Measurements from ENCODE around the gene GSTA5.
"Not testable (repeated sequence)": the region's sequence is repeated elsewhere in the genome, so short reads cannot be mapped to it uniquely, and the experiment has no call there.

The GSTA5 gene

DNA sequence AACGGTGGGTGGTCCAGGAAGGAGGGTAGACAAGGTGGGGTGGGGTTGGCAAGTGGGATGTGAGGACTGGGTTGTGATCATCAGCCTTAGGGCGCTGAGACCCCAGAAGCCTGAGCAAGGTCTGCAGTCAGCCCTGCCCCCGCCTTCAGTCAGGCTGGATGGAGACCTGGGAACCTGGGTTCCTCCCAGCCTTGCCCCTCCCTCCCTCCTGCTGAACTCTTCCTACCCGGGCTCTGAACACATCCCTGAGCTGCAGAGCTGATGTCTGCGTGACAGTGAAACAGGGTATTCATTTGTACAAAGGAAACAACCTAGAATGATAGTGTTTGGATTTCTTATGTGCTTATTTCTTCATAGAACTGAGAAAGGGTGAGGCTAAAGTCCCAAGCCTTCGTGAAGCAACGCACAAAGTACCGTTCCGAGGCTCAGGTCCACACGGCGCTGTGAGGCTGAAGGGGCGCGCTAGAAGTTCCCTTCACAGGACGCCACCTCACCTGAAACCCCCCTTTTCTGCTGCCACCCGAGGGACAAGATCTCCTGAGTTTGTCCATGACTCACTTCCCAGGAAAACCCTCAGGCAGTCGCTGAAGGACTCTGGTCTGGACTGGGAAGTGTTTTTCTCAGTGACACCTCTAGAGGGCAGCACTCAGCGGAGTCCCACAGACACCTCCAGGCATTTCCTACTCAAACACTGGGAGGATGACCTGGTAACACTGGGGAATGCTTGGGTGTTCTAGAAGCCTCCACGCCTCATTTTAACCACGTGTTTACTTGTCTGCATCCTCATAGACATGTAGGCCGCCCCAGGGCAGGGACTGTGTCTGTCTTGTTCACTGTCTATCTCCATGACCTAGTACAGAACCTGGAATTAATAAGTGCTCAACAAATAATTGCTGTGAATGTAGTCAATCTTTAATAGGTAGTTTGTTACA lies 1.2 kb downstream of the GSTA5 start:
- Histone ChIP-seq H3K9me3 (no peaks in the 10 kb centered on the region), H3K9ac (no peak overlapping the region), H3K27ac (no peak overlapping the region), H3K4me3 (no peak overlapping the region), H3K36me3 (no peaks in the 10 kb centered on the region), H3K27me3 (no peaks in the 10 kb centered on the region), H3K4me2 (no peak overlapping the region), H3K4me1 (no peaks in the 10 kb centered on the region), H4K20me1 (no peaks in the 10 kb centered on the region)
- TF ChIP-seq Cebpa-rat (IDR thresholded peaks at IDR 0.05), result no peak

- no peak overlapping the region for H3K4me3 ChIP-seq
- H3K9ac ChIP-seq, result no peak overlapping the region
- H3K4me1 ChIP-seq, result no peaks in the 10 kb centered on the region
- H3K4me2 ChIP-seq, result no peak overlapping the region
- H3K27me3 ChIP-seq, result no peaks in the 10 kb centered on the region
- no peaks in the 10 kb centered on the region for H3K36me3 ChIP-seq
- H4K20me1 ChIP-seq, result no peaks in the 10 kb centered on the region
- TF ChIP-seq Cebpa-rat (IDR thresholded peaks at IDR 0.05), result no peak
- no peak overlapping the region for H3K27ac ChIP-seq
- H3K9me3 ChIP-seq, result 0 out of 2 replicates have a peak, but pooled peaks cover 3% of the 10 kb centered on the region
Measured at GRCh38 chr6:52834481-52834880, 6.1 kb downstream of the GSTA5 start.

- not testable (repeated sequence) for H3K4me1 ChIP-seq, H3K9me3 ChIP-seq, H3K36me3 ChIP-seq, H3K27ac ChIP-seq, H3K4me2 ChIP-seq, H3K9ac ChIP-seq, H4K20me1 ChIP-seq, H3K27me3 ChIP-seq, H3K4me3 ChIP-seq
Measured at GRCh38 chr6:52830869-52831268, 9.7 kb downstream of the GSTA5 start.

GRCh38 chr6:52829046-52829817 lies 11.4 kb downstream of the GSTA5 start:
- H3K4me2 ChIP-seq, result no peak overlapping the region
- no peak overlapping the region for H3K9ac ChIP-seq
- H3K4me1 ChIP-seq, result no peaks in the 10 kb centered on the region
- H3K36me3 ChIP-seq, result no peaks in the 10 kb centered on the region
- H3K27ac ChIP-seq, result no peak overlapping the region
- no peaks in the 10 kb centered on the region for H3K27me3 ChIP-seq
- H4K20me1 ChIP-seq, result no peaks in the 10 kb centered on the region
- no peak for TF ChIP-seq Cebpa-rat (IDR thresholded peaks at IDR 0.05)
- H3K4me3 ChIP-seq, result no peak overlapping the region
- peaks cover 19% of the 10 kb centered on the region for H3K9me3 ChIP-seq

- H3K36me3 ChIP-seq, H3K4me1 ChIP-seq, H3K27me3 ChIP-seq, H4K20me1 ChIP-seq, H3K4me2 ChIP-seq, H3K27ac ChIP-seq, H3K9ac ChIP-seq, H3K4me3 ChIP-seq: not testable (repeated sequence)
- H3K9me3 ChIP-seq, result peaks cover 19% of the 10 kb centered on the region
Measured at GRCh38 chr6:52828621-52829020, 12.0 kb downstream of the GSTA5 start.

DNA sequence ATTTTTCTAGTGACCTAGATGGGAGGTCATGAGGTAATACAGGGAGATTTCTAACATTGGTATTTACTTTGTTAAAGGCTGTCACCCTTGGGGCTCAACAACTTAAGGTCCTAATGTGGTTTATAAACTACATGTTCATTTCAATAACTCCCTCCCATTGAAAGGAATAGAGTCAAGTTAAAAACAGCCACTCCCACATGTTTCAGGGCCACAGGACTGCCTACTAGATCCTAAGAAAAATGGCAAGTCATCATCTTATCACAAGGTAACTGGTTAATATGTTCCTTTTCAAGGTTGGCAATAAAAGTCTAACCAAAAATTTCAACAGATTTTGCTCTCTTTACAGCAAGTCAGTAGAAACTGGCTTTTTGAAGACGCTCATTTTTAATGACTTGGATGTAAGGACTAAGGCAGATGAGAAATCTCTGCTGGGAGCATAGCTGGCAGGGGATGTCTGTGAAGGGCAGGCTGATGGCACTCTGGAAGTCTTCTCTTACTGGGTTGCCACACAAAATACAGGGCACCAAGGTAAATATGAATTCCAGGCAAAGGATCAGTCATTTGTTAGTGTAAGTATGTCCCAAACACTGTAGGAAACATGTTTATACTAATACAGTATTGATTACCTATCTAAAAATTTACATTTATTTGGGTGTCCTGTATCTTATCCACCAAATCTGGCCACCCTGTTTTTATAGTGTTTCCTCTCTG lies 13.4 kb downstream of the GSTA5 start:
- H4K20me1 ChIP-seq, H3K27me3 ChIP-seq, H3K4me1 ChIP-seq, H3K36me3 ChIP-seq, H3K9ac ChIP-seq, H3K27ac ChIP-seq, H3K4me2 ChIP-seq, H3K4me3 ChIP-seq: not testable (repeated sequence)
- peaks cover 19% of the 10 kb centered on the region for H3K9me3 ChIP-seq

GRCh38 chr6:52826513-52826912 lies 14.1 kb downstream of the GSTA5 start:
- TF ChIP-seq Cebpa-rat (IDR thresholded peaks at IDR 0.05), result no peak
- no peak overlapping the region for H3K27ac ChIP-seq

GRCh38 chr6:52825900-52826459 lies 14.6 kb downstream of the GSTA5 start:
- not testable (repeated sequence) for H4K20me1 ChIP-seq, H3K27me3 ChIP-seq, H3K4me1 ChIP-seq, H3K27ac ChIP-seq, H3K36me3 ChIP-seq, H3K9ac ChIP-seq, H3K4me2 ChIP-seq, H3K4me3 ChIP-seq
- H3K9me3 ChIP-seq, result peaks cover 29% of the 10 kb centered on the region

More at GRCh38 chr6:52826513-52826912, 14.1 kb downstream of the GSTA5 start:
- Histone ChIP-seq H3K9me3 (peaks cover 24% of the 10 kb centered on the region), H3K27me3 (no peaks in the 10 kb centered on the region), H4K20me1 (no peaks in the 10 kb centered on the region), H3K36me3 (no peaks in the 10 kb centered on the region), H3K9ac (no peak overlapping the region), H3K4me1 (no peaks in the 10 kb centered on the region), H3K4me2 (no peak overlapping the region), H3K4me3 (no peak overlapping the region)

DNA sequence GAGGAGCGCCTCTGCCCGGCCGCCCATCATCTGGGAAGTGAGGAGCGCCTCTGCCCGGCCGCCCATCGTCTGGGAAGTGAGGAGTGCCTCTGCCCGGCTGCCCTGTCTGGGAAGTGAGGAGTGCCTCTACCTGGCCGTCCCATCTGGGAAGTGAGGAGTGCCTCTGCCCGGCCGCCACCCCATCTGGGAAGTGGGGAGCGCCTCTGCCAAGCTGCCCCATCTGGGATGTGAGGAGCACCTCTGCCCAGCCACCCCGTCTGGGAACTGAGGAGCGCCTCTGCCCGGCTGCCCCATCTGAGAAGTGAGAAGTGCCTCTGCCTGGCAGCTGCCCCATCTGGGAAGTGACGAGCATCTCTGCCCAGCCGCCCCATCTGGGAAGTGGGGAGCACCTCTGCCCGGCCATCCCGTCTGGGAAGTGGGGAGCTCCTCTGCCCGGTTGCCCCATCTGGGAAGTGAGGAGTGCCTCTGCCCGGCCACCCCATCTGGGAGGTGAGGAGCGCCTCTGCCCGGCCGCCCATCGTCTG lies 15.3 kb downstream of the GSTA5 start:
- not testable (repeated sequence) for H3K4me2 ChIP-seq, H3K4me1 ChIP-seq, H4K20me1 ChIP-seq, H3K9ac ChIP-seq, H3K4me3 ChIP-seq, H3K27me3 ChIP-seq, H3K36me3 ChIP-seq, H3K27ac ChIP-seq
- H3K9me3 ChIP-seq, result peaks cover 33% of the 10 kb centered on the region
